ENCODE results near the gene SERAC1.
"Not testable (repeated sequence)": the region's sequence is repeated elsewhere in the genome, so short reads cannot be mapped to it uniquely, and the experiment has no call there.

Gene SERAC1

GRCh38 chr6:158170656-158171081 lies 2.6 kb upstream of the SERAC1 start:
- H3K27me3 ChIP-seq (ENCODE audit: insufficient read depth, low read length) = peaks cover 19% of the 10 kb centered on the region; the same call in 1 of the 2 replicates
- no peaks in the 10 kb centered on the region for H3K36me3 ChIP-seq (ENCODE audit: insufficient read depth, low read depth, low read length)
- no peak overlapping the region for H3K27ac ChIP-seq (ENCODE audit: low read length)
- H3K9me3 ChIP-seq (ENCODE audit: insufficient read depth, low read depth, low read length) = no peaks in the 10 kb centered on the region
- peaks cover 15% of the 10 kb centered on the region for H3K4me1 ChIP-seq (ENCODE audit: insufficient read depth, low read length)
- no peak overlapping the region for H3K9ac ChIP-seq (ENCODE audit: low read depth, low read length)
- no peak overlapping the region for H3K4me3 ChIP-seq (ENCODE audit: low read length)

GRCh38 chr6:158169634-158170033 lies 1.6 kb upstream of the SERAC1 start:
- H3K36me3 ChIP-seq (ENCODE audit: insufficient read depth, low read depth, low read length); H3K27ac ChIP-seq (ENCODE audit: low read length); H3K4me3 ChIP-seq (ENCODE audit: low read length); H3K9me3 ChIP-seq (ENCODE audit: insufficient read depth, low read depth, low read length); H3K9ac ChIP-seq (ENCODE audit: low read depth, low read length): not testable (repeated sequence)
- peaks cover 15% of the 10 kb centered on the region for H3K4me1 ChIP-seq (ENCODE audit: insufficient read depth, low read length)
- H3K27me3 ChIP-seq (ENCODE audit: insufficient read depth, low read length) = peaks cover 19% of the 10 kb centered on the region; the same call in 1 of the 2 replicates

- Histone ChIP-seq H3K9ac (ENCODE audit: low read depth, low read length) (no peak overlapping the region), H3K36me3 (ENCODE audit: insufficient read depth, low read depth, low read length) (no peaks in the 10 kb centered on the region), H3K27me3 (ENCODE audit: insufficient read depth, low read length) (peaks cover 19% of the 10 kb centered on the region; the same call in 1 of the 2 replicates), H3K27ac (ENCODE audit: low read length) (no peak overlapping the region), H3K4me3 (ENCODE audit: low read length) (no peak overlapping the region), H3K4me1 (ENCODE audit: insufficient read depth, low read length) (peaks cover 19% of the 10 kb centered on the region; the same call in 1 of the 2 replicates), H3K9me3 (ENCODE audit: insufficient read depth, low read depth, low read length) (no peaks in the 10 kb centered on the region)
These were observed 2.1 kb downstream of the SERAC1 start for GRCh38 chr6:158165919-158166416.

GRCh38 chr6:158164579-158165170 lies 3.4 kb downstream of the SERAC1 start:
- Histone ChIP-seq H3K4me3 (ENCODE audit: low read length) (no peak overlapping the region), H3K27ac (ENCODE audit: low read length) (no peak overlapping the region), H3K4me1 (ENCODE audit: insufficient read depth, low read length) (peaks cover 17% of the 10 kb centered on the region; the same call in 1 of the 2 replicates), H3K9me3 (ENCODE audit: insufficient read depth, low read depth, low read length) (no peaks in the 10 kb centered on the region), H3K9ac (ENCODE audit: low read depth, low read length) (no peak overlapping the region), H3K27me3 (ENCODE audit: insufficient read depth, low read length) (peaks cover 19% of the 10 kb centered on the region; the same call in 1 of the 2 replicates), H3K36me3 (ENCODE audit: insufficient read depth, low read depth, low read length) (no peaks in the 10 kb centered on the region)

- no peaks in the 10 kb centered on the region for H3K36me3 ChIP-seq (ENCODE audit: insufficient read depth, low read depth, low read length)
- peaks cover 14% of the 10 kb centered on the region; the same call in 1 of the 2 replicates for H3K4me1 ChIP-seq (ENCODE audit: insufficient read depth, low read length)
- H3K9ac ChIP-seq (ENCODE audit: low read depth, low read length) = peak overlapping the region; percentile 46; the same call in 1 of the 2 replicates
- peaks cover 9% of the 10 kb centered on the region; the same call in 1 of the 2 replicates for H3K27me3 ChIP-seq (ENCODE audit: insufficient read depth, low read length)
- no peak overlapping the region for H3K27ac ChIP-seq (ENCODE audit: low read length)
- H3K9me3 ChIP-seq (ENCODE audit: insufficient read depth, low read depth, low read length) = no peaks in the 10 kb centered on the region
- H3K4me3 ChIP-seq (ENCODE audit: low read length) = peak overlapping the region; percentile 39; the same call in 1 of the 2 replicates
These were observed 6.4 kb downstream of the SERAC1 start for GRCh38 chr6:158161566-158162254.

GRCh38 chr6:158160932-158161539 lies 7.0 kb downstream of the SERAC1 start:
- Histone ChIP-seq H3K27me3 (ENCODE audit: insufficient read depth, low read length) (peaks cover 3% of the 10 kb centered on the region; the same call in 1 of the 2 replicates), H3K9ac (ENCODE audit: low read depth, low read length) (0 out of 2 replicates have a peak overlapping the region, but pooled peaks have one; percentile 18), H3K9me3 (ENCODE audit: insufficient read depth, low read depth, low read length) (no peaks in the 10 kb centered on the region), H3K27ac (ENCODE audit: low read length) (no peak overlapping the region), H3K4me3 (ENCODE audit: low read length) (no peak overlapping the region), H3K4me1 (ENCODE audit: insufficient read depth, low read length) (peaks cover 14% of the 10 kb centered on the region; the same call in 1 of the 2 replicates), H3K36me3 (ENCODE audit: insufficient read depth, low read depth, low read length) (no peaks in the 10 kb centered on the region)

GRCh38 chr6:158158748-158159147 lies 9.3 kb downstream of the SERAC1 start:
- Histone ChIP-seq H3K36me3 (ENCODE audit: insufficient read depth, low read depth, low read length) (peaks cover 6% of the 10 kb centered on the region; the same call in 1 of the 2 replicates), H3K27me3 (ENCODE audit: insufficient read depth, low read length) (no peaks in the 10 kb centered on the region), H3K4me3 (ENCODE audit: low read length) (no peak overlapping the region), H3K9ac (ENCODE audit: low read depth, low read length) (no peak overlapping the region), H3K4me1 (ENCODE audit: insufficient read depth, low read length) (peaks cover 14% of the 10 kb centered on the region; the same call in 1 of the 2 replicates), H3K9me3 (ENCODE audit: insufficient read depth, low read depth, low read length) (no peaks in the 10 kb centered on the region), H3K27ac (ENCODE audit: low read length) (no peak overlapping the region)

- peaks cover 14% of the 10 kb centered on the region; the same call in 1 of the 2 replicates for H3K4me1 ChIP-seq (ENCODE audit: insufficient read depth, low read length)
- H3K27ac ChIP-seq (ENCODE audit: low read length) = no peak overlapping the region
- H3K27me3 ChIP-seq (ENCODE audit: insufficient read depth, low read length) = no peaks in the 10 kb centered on the region
- H3K36me3 ChIP-seq (ENCODE audit: insufficient read depth, low read depth, low read length) = peaks cover 6% of the 10 kb centered on the region; the same call in 1 of the 2 replicates
- no peak overlapping the region for H3K4me3 ChIP-seq (ENCODE audit: low read length)
- no peak overlapping the region for H3K9ac ChIP-seq (ENCODE audit: low read depth, low read length)
- no peaks in the 10 kb centered on the region for H3K9me3 ChIP-seq (ENCODE audit: insufficient read depth, low read depth, low read length)
These were observed 9.9 kb downstream of the SERAC1 start for GRCh38 chr6:158158123-158158522.

- Histone ChIP-seq H3K9ac (ENCODE audit: low read depth, low read length) (no peak overlapping the region), H3K4me3 (ENCODE audit: low read length) (no peak overlapping the region), H3K27me3 (ENCODE audit: insufficient read depth, low read length) (no peaks in the 10 kb centered on the region), H3K4me1 (ENCODE audit: insufficient read depth, low read length) (peaks cover 12% of the 10 kb centered on the region; the same call in 1 of the 2 replicates), H3K9me3 (ENCODE audit: insufficient read depth, low read depth, low read length) (no peaks in the 10 kb centered on the region), H3K36me3 (ENCODE audit: insufficient read depth, low read depth, low read length) (peaks cover 6% of the 10 kb centered on the region; the same call in 1 of the 2 replicates), H3K27ac (ENCODE audit: low read length) (no peak overlapping the region)
These were observed 10.8 kb downstream of the SERAC1 start for GRCh38 chr6:158157064-158157764.

- Histone ChIP-seq H3K9me3 (ENCODE audit: insufficient read depth, low read depth, low read length) (no peaks in the 10 kb centered on the region), H3K27me3 (ENCODE audit: insufficient read depth, low read length) (no peaks in the 10 kb centered on the region), H3K36me3 (ENCODE audit: insufficient read depth, low read depth, low read length) (peaks cover 6% of the 10 kb centered on the region; the same call in 1 of the 2 replicates), H3K4me1 (ENCODE audit: insufficient read depth, low read length) (no peaks in the 10 kb centered on the region), H3K9ac (ENCODE audit: low read depth, low read length) (no peak overlapping the region), H3K4me3 (ENCODE audit: low read length) (no peak overlapping the region), H3K27ac (ENCODE audit: low read length) (no peak overlapping the region)
These were observed 13.2 kb downstream of the SERAC1 start for GRCh38 chr6:158154816-158155215.

GRCh38 chr6:158153576-158153975 lies 14.5 kb downstream of the SERAC1 start:
- no peak overlapping the region for H3K9ac ChIP-seq (ENCODE audit: low read depth, low read length)
- H3K36me3 ChIP-seq (ENCODE audit: insufficient read depth, low read depth, low read length) = peaks cover 6% of the 10 kb centered on the region; the same call in 1 of the 2 replicates
- H3K4me1 ChIP-seq (ENCODE audit: insufficient read depth, low read length) = no peaks in the 10 kb centered on the region
- no peak overlapping the region for H3K4me3 ChIP-seq (ENCODE audit: low read length)
- H3K9me3 ChIP-seq (ENCODE audit: insufficient read depth, low read depth, low read length) = no peaks in the 10 kb centered on the region
- H3K27ac ChIP-seq (ENCODE audit: low read length) = no peak overlapping the region
- no peaks in the 10 kb centered on the region for H3K27me3 ChIP-seq (ENCODE audit: insufficient read depth, low read length)
